Calu3 (cell line): ENCODE results near the gene PPFIA2. TPM values are rescaled to one million over a fixed set of nuclear protein-coding genes. Genes with fewer than 3 reads are reported as not detected.

ENCODE experiments used
- BruUV-seq: library from RNA; stranded (reverse); fragments of 400-500 nt; replicated peaks from 2 replicates; lab custom pipeline; 2021; lab: Mats Ljungman, UMichigan
- CTCF ChIA-PET: fragments of 300-600 bp; sonication (Branson Sonifier 250); formaldehyde crosslinking; loops from one replicate; lab custom pipeline; 2022; ENCODE audit warnings: antibody characterized with exemption; lab: Charles Lee
- DNase-seq: peaks from one replicate; pipeline ENCODE4 v3.0.0; 2022
- H3K27ac Mint-ChIP-seq: one replicate; pipeline ENCODE4 v1.8.0; 2022; ENCODE audit warnings: mixed read lengths; ENCODE audit not compliant: unreplicated experiment
- H3K27me3 Mint-ChIP-seq: one replicate; pipeline ENCODE4 v1.8.0; 2022; ENCODE audit warnings: mixed read lengths; ENCODE audit not compliant: unreplicated experiment
- H3K36me3 Mint-ChIP-seq: one replicate; pipeline ENCODE4 v1.8.0; 2022; ENCODE audit warnings: mild to moderate bottlenecking, moderate library complexity, mixed read lengths; ENCODE audit not compliant: insufficient read depth, unreplicated experiment
- H3K4me1 Mint-ChIP-seq: one replicate; pipeline ENCODE4 v1.8.0; 2022; ENCODE audit warnings: mild to moderate bottlenecking, low read depth, mixed read lengths; ENCODE audit not compliant: unreplicated experiment
- H3K4me3 Mint-ChIP-seq: one replicate; pipeline ENCODE4 v1.8.0; 2022; ENCODE audit warnings: mild to moderate bottlenecking, low read depth, moderate library complexity, mixed read lengths; ENCODE audit not compliant: unreplicated experiment
- H3K9me3 Mint-ChIP-seq: one replicate; pipeline ENCODE4 v1.8.0; 2022; ENCODE audit warnings: low read depth, mixed read lengths; ENCODE audit not compliant: unreplicated experiment
- intact Hi-C: fragments of 100-400 bp; cut with micrococcal nuclease; formaldehyde crosslinking; loops from one replicate; pipeline ENCODE4 v1.10.0; 2022; ENCODE audit not compliant: unreplicated experiment
- total RNA-seq: library from RNA; stranded (reverse); gene quantifications from 2 replicates; pipeline ENCODE4 v1.2.3, GENCODE V29; 2022
- TF ChIP-seq, protein P1 (sequence below): fragments of 200-600 bp; IDR thresholded peaks from one replicate; pipeline ENCODE4 v1.8.0; 2022; ENCODE audit warnings: antibody characterized with exemption; ENCODE audit not compliant: unreplicated experiment

The PPFIA2 gene
- total RNA-seq, 1 experiment from 2014 or later: 0.07 TPM

DNA sequence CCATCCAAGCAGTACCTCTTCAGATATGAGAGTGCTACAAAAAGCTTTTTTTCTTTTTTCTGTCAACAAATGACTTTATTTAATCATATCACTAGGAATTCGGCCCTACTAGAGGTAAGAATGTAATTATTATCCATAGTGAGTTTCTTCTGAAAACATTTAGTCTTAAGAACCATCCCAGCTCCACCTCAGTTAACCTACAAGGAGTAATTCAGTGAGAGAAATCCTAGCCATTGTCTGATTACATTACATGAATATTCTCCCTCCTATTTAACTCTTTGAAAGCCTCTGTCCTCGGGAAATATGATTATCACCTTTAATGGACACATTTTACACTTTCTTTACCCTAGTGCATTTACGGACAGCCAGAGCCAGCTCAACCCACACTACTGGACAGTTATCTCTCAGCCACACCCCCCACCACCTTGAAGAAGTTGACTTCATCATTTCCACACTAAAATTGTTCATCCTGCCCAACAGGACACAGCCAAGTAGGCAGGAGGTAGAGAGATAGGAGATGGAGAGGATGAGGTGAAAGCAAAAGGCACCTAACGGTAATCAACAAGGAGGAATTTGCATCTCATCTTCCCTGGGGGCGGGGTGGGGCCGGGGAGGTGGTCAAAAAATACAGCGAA is 1.3 kb downstream of the PPFIA2 start:
- Mint-ChIP-seq H3K9me3 (no peaks in the 10 kb centered on the region), H3K4me1 (peaks cover 10% of the 10 kb centered on the region), H3K4me3 (peak overlapping the region; percentile 86), H3K27me3 (peaks cover 17% of the 10 kb centered on the region), H3K27ac (no peak overlapping the region), H3K36me3 (peaks cover 15% of the 10 kb centered on the region)
- intact Hi-C loops: loop anchor here (5.0 kb wide), 1 partner anchor 339 kb away; no protein-coding TSS in a partner anchor
- CTCF ChIA-PET: no interaction called here
- BruUV-seq: no TSS peak
- TF ChIP-seq, protein P1, sequence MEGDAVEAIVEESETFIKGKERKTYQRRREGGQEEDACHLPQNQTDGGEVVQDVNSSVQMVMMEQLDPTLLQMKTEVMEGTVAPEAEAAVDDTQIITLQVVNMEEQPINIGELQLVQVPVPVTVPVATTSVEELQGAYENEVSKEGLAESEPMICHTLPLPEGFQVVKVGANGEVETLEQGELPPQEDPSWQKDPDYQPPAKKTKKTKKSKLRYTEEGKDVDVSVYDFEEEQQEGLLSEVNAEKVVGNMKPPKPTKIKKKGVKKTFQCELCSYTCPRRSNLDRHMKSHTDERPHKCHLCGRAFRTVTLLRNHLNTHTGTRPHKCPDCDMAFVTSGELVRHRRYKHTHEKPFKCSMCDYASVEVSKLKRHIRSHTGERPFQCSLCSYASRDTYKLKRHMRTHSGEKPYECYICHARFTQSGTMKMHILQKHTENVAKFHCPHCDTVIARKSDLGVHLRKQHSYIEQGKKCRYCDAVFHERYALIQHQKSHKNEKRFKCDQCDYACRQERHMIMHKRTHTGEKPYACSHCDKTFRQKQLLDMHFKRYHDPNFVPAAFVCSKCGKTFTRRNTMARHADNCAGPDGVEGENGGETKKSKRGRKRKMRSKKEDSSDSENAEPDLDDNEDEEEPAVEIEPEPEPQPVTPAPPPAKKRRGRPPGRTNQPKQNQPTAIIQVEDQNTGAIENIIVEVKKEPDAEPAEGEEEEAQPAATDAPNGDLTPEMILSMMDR: no peak
- DNase-seq: no peak

DNA sequence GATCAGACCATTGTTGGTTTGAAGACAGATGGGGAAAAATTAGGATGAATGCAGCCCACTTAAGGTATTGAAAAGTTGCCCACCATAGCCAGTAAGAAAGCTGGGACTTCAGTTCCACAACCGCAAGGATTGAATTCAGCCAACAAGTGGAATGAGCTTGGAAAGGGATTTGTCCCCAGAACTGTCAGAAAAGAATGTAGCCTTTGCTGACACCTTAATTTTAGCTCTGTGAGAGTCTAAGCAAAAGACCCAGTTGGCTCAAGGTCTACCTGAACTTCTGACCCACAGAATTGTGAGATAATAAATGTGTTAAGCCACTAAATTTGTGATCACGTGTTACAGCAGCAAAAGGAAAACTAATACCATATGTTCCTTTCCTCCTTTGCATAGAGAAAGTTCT is 29.4 kb downstream of the PPFIA2 start:
- BruUV-seq: no TSS peak
- Mint-ChIP-seq H3K4me1 (no peaks in the 10 kb centered on the region), H3K27me3 (no peaks in the 10 kb centered on the region), H3K4me3 (no peak overlapping the region), H3K36me3 (no peaks in the 10 kb centered on the region), H3K27ac (no peak overlapping the region), H3K9me3 (peaks cover 2% of the 10 kb centered on the region)
- TF ChIP-seq, protein P1: no peak
- DNase-seq: no peak
- CTCF ChIA-PET: no interaction called here
- intact Hi-C loops: no loop called here

DNA sequence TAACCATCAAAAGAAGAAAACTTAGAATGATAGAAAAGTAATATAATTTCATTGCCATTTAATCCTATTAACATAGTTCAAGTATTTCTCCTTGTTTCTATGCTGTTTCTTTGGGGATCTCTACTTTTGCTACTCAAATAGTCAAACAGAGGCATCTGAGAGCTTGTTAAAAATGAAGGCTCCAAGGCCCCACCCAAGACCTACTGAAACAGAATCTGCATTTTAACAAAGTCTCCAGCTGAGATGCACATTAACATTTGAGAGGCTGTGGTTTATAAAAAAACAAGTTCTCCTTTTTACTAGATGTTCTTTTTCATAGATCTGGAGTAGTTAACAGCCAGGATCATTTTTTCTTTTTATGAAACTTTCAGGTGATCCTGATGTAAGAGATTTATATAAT is 31.8 kb downstream of the PPFIA2 start:
- Mint-ChIP-seq H3K36me3 (no peaks in the 10 kb centered on the region), H3K9me3 (peaks cover 2% of the 10 kb centered on the region), H3K27ac (no peak overlapping the region), H3K4me3 (no peak overlapping the region), H3K4me1 (peaks cover under 1% of the 10 kb centered on the region), H3K27me3 (no peaks in the 10 kb centered on the region)
- no peak for DNase-seq
- BruUV-seq: no TSS peak
- intact Hi-C loops: no loop called here
- TF ChIP-seq, protein P1: no peak
- CTCF ChIA-PET: no interaction called here

DNA sequence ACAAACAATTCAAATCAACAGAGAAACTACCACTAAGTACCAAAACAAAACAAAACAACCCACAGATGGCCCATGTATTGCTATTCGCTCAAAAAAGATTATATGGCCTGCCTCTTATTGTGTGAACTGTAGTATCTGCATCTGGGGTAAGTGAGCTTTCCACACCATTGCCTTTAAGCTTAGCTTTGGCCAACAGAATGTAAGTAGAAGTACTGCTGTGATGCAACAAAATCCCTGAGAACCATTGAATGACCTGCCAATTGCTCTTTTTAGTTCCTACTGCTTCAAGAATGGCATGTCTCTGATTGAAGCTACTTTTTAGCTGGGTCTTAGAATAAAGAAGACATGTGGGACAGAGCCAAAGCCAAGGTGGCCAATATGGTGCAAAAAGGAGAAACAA is 32.5 kb downstream of the PPFIA2 start:
- DNase-seq: no peak
- TF ChIP-seq, protein P1: no peak
- intact Hi-C loops: no loop called here
- no peak overlapping the region for H3K4me3 Mint-ChIP-seq
- CTCF ChIA-PET: no interaction called here
- BruUV-seq: no TSS peak
- H3K27ac Mint-ChIP-seq: no peak overlapping the region
- peaks cover 8% of the 10 kb centered on the region for H3K4me1 Mint-ChIP-seq
- H3K36me3 Mint-ChIP-seq: no peaks in the 10 kb centered on the region
- no peaks in the 10 kb centered on the region for H3K27me3 Mint-ChIP-seq
- H3K9me3 Mint-ChIP-seq: peaks cover 2% of the 10 kb centered on the region
